Fibroblast of the aortic adventitia (primary cell): ENCODE data around the gene MICAL2. TPM values are rescaled to one million over a fixed set of nuclear protein-coding genes. Genes with fewer than 3 reads are reported as not detected.

Source experiments
- DNase-seq: peaks from one replicate; pipeline ENCODE4 v3.0.0-alpha.2; 2010; ENCODE audit warnings: low read depth
- H3K4me3 ChIP-seq: 2 replicates; pipeline ENCODE4 v1.5.1; 2011; ENCODE audit warnings: low read depth, mild to moderate bottlenecking, control low read depth, low read length, moderate library complexity
- CTCF ChIP-seq: IDR thresholded peaks from 2 replicates; pipeline ENCODE4 v1.5.1; 2011; ENCODE audit warnings: mild to moderate bottlenecking, low read length, control low read depth, inconsistent platforms; ENCODE audit not compliant: insufficient read depth
- total RNA-seq: library from RNA; depleted of rRNA; stranded (reverse); fragments of >200 nt; gene quantifications from 2 replicates; pipeline ENCODE4 v1.2.3, GENCODE V29; 2012; ENCODE audit warnings: low replicate concordance

Gene MICAL2
- total RNA-seq, 1 donor, result 146 TPM

- no peak overlapping the region for H3K4me3 ChIP-seq
- no peak for TF ChIP-seq CTCF
- DNase-seq, result no peak
These were observed 57.7 kb downstream of the MICAL2 start for GRCh38 chr11:12168114-12168513.

- no peak for TF ChIP-seq CTCF
- no peak overlapping the region for H3K4me3 ChIP-seq
- no peak for DNase-seq
These were observed 59.4 kb downstream of the MICAL2 start for GRCh38 chr11:12169822-12170221.

- no peak for DNase-seq
- TF ChIP-seq CTCF, result no peak
- no peak overlapping the region for H3K4me3 ChIP-seq
These were observed 60.1 kb downstream of the MICAL2 start for GRCh38 chr11:12170501-12170900.

- no peak overlapping the region for H3K4me3 ChIP-seq
- DNase-seq, result peak; percentile 98
- no peak for TF ChIP-seq CTCF
These were observed 60.6 kb downstream of the MICAL2 start for GRCh38 chr11:12170984-12171383.

GRCh38 chr11:12171921-12172320 is 61.5 kb downstream of the MICAL2 start:
- TF ChIP-seq CTCF, result no peak
- H3K4me3 ChIP-seq, result no peak overlapping the region
- no peak for DNase-seq

- no peak overlapping the region for H3K4me3 ChIP-seq
- TF ChIP-seq CTCF, result no peak
- DNase-seq, result no peak
These were observed 62.2 kb downstream of the MICAL2 start for GRCh38 chr11:12172493-12173013.

GRCh38 chr11:12173111-12173510 is 62.7 kb downstream of the MICAL2 start:
- H3K4me3 ChIP-seq, result no peak overlapping the region
- TF ChIP-seq CTCF, result no peak
- no peak for DNase-seq
